Cardiac fibroblast (primary cell): Measurements from ENCODE around the gene TMEM269.
A peak's percentile ranks its signal among the peaks of the same experiment; 100 is the strongest.

Source experiments
- DNase-seq, 2 donors: peaks; one replicate each; pipeline versions ENCODE4 v3.0.0 to v3.0.0-alpha.2; 2010; ENCODE audit warnings: low read depth in 2 of 2
- H3K4me3 ChIP-seq, 2 donors: replicated peaks in 1 of 2; 1 replicate in 1 of 2; 2 replicates in 1 of 2; pipeline ENCODE4 v1.5.1; 2011; ENCODE audit warnings: low read depth in 2 of 2, low read length in 2 of 2, mild to moderate bottlenecking in 2 of 2, moderate library complexity in 1 of 2
- TF ChIP-seq, protein P1 (sequence below): IDR thresholded peaks from one replicate; pipeline ENCODE4 v1.5.1; 2011; ENCODE audit warnings: low read depth, mild to moderate bottlenecking, low read length, inconsistent platforms

Gene TMEM269

DNA sequence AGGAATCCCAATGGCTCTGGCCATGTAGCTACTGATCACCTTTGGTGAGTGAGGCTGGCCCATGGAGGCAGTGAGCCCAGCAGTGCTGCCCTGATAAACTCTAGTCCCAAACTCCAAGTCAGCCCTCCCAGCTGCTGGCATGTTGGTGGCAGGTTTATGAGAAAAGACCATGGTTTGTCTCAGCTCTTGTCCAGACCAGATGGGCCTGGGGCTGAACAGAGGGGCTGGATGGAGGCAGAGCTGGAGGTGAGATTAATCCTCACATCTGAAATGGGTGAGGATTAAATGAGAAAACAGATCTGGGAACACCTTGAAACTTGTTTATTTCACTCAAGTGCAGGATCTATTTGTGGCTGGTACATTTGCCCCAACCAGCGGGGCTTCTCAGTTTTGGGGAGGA lies 3.2 kb downstream of the TMEM269 start:
- TF ChIP-seq, protein P1, sequence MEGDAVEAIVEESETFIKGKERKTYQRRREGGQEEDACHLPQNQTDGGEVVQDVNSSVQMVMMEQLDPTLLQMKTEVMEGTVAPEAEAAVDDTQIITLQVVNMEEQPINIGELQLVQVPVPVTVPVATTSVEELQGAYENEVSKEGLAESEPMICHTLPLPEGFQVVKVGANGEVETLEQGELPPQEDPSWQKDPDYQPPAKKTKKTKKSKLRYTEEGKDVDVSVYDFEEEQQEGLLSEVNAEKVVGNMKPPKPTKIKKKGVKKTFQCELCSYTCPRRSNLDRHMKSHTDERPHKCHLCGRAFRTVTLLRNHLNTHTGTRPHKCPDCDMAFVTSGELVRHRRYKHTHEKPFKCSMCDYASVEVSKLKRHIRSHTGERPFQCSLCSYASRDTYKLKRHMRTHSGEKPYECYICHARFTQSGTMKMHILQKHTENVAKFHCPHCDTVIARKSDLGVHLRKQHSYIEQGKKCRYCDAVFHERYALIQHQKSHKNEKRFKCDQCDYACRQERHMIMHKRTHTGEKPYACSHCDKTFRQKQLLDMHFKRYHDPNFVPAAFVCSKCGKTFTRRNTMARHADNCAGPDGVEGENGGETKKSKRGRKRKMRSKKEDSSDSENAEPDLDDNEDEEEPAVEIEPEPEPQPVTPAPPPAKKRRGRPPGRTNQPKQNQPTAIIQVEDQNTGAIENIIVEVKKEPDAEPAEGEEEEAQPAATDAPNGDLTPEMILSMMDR = no peak
- H3K4me3 ChIP-seq = no peak overlapping the region
- DNase-seq = no peak

DNA sequence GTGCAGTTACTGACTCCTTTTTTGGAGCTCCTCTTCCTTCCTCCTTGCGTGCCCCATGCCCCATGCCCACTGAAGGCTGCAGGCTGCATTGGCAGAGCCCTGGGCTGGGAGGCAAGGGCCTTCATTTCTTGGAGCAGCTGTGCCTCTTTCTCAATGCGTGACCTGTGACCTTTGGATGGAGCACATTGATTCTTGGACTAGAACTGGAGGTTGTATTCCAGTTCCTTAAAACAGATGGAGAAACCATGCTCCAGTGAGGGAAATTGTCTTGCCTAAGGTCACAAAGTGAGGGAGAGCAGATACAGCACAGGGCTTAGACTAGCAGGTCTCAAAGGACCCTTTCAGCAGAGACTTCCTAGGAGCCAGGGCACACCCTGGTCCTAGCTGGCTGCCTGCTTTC lies 9.0 kb downstream of the TMEM269 start:
- no peak overlapping the region for H3K4me3 ChIP-seq
- DNase-seq = peak in 1 of 2 donors; percentile 12
- TF ChIP-seq, protein P1 = no peak

- H3K4me3 ChIP-seq = no peak overlapping the region
- DNase-seq = no peak
- TF ChIP-seq, protein P1 = no peak
These were observed 12.6 kb downstream of the TMEM269 start for GRCh38 chr1:42797414-42797813.

DNA sequence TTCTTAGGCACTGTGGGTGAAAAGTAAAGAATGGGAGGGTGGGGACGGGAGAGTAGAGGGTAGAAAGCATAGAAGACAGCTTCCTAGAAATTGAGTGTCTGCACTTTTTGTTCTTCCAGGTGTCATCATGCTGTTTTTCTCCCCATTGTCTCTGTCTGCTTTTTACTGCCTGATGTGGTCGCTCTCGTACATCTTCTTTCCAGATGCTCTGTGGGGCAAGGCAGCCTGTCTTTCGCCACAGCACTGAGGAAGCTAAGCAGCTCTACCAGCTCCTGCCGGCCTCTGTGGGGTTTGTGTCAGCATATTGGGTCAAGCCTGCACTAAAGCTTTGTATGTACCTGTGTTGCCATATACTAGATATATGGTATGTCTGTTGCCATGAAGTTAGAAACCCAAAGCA lies 13.2 kb downstream of the TMEM269 start:
- DNase-seq = no peak
- TF ChIP-seq, protein P1 = no peak
- no peak overlapping the region for H3K4me3 ChIP-seq

- peak in 1 of 2 donors; percentile 10 for DNase-seq
- TF ChIP-seq, protein P1 = no peak
- H3K4me3 ChIP-seq = no peak overlapping the region
These were observed 17.2 kb downstream of the TMEM269 start for GRCh38 chr1:42801832-42802473.

- no peak overlapping the region for H3K4me3 ChIP-seq
- TF ChIP-seq, protein P1 = no peak
- DNase-seq = no peak
These were observed 21.4 kb downstream of the TMEM269 start for GRCh38 chr1:42806171-42806570.

DNA sequence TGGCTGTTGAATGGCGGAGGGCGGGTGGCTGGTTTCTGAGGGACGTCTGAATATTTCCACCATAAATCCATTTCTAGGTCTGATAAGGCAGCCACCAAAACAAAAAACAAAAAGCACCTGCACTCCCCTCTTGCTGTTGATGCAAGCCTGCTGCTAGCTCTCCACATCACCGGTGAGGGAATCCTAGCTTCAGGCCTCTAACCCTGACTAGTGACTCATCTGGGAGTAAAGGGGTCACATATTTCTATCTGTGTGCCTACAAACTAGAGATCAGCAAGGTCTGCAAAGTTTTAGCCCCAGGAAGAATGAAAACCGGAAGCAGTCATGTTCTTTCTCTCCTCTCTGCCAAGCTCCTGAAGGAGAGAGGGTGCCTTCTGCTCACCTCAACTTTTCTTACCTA lies 21.8 kb downstream of the TMEM269 start:
- TF ChIP-seq, protein P1 = no peak
- no peak overlapping the region for H3K4me3 ChIP-seq
- DNase-seq = no peak
